ENCODE data around the gene HIPK4.
"Not testable (repeated sequence)": the region's sequence is repeated elsewhere in the genome, so short reads cannot be mapped to it uniquely, and the experiment has no call there.

DNA sequence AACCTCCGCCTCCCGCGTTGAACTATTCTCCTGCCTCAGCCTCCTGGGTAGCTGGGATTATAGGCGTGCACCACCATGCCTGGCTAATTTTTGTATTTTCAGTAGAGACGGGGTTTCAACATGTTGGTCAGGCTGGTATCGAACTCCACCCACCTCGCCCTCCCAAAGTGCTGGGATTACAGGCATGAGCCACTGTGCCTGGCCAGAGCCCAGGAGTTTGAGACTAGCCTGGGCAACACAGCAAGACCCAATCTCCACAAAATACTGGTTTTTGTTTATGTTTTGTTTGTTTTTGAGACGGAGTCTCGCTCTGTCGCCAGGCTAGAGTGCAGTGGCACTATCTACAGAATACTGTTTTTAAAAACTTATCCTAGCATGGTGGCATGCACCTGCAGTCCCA lies 40.3 kb upstream of the HIPK4 start:
- TF ChIP-seq, protein P1, sequence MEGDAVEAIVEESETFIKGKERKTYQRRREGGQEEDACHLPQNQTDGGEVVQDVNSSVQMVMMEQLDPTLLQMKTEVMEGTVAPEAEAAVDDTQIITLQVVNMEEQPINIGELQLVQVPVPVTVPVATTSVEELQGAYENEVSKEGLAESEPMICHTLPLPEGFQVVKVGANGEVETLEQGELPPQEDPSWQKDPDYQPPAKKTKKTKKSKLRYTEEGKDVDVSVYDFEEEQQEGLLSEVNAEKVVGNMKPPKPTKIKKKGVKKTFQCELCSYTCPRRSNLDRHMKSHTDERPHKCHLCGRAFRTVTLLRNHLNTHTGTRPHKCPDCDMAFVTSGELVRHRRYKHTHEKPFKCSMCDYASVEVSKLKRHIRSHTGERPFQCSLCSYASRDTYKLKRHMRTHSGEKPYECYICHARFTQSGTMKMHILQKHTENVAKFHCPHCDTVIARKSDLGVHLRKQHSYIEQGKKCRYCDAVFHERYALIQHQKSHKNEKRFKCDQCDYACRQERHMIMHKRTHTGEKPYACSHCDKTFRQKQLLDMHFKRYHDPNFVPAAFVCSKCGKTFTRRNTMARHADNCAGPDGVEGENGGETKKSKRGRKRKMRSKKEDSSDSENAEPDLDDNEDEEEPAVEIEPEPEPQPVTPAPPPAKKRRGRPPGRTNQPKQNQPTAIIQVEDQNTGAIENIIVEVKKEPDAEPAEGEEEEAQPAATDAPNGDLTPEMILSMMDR (conservative IDR thresholded peaks at IDR 0.05; ENCODE audit: low read depth in 2 of 2), result not testable (repeated sequence)
- TF ChIP-seq EZH2phosphoT487 (IDR thresholded peaks at IDR 0.05; ENCODE audit: unreplicated experiment); ZNF114 (CRISPR knock-in tag; IDR thresholded peaks at IDR 0.05); EZH2 (IDR thresholded peaks at IDR 0.05; ENCODE audit: low read depth, unreplicated experiment); POLR2AphosphoS5 (IDR thresholded peaks at IDR 0.05; ENCODE audit: low read depth); ZNF331 (CRISPR knock-in tag; IDR thresholded peaks at IDR 0.05; ENCODE audit: low read depth); STAT1 (IDR thresholded peaks at IDR 0.05; ENCODE audit: unreplicated experiment); JUNB (IDR thresholded peaks at IDR 0.05; ENCODE audit: unreplicated experiment); CREB1 (CRISPR knock-in tag; IDR thresholded peaks at IDR 0.05; ENCODE audit: low read depth); NANOG (IDR thresholded peaks at IDR 0.05; ENCODE audit: borderline replicate concordance): not testable (repeated sequence)
- TF ChIP-seq, protein P2, sequence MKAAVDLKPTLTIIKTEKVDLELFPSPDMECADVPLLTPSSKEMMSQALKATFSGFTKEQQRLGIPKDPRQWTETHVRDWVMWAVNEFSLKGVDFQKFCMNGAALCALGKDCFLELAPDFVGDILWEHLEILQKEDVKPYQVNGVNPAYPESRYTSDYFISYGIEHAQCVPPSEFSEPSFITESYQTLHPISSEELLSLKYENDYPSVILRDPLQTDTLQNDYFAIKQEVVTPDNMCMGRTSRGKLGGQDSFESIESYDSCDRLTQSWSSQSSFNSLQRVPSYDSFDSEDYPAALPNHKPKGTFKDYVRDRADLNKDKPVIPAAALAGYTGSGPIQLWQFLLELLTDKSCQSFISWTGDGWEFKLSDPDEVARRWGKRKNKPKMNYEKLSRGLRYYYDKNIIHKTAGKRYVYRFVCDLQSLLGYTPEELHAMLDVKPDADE (IDR thresholded peaks at IDR 0.05), result not testable (repeated sequence)
- TF ChIP-seq, protein P3, sequence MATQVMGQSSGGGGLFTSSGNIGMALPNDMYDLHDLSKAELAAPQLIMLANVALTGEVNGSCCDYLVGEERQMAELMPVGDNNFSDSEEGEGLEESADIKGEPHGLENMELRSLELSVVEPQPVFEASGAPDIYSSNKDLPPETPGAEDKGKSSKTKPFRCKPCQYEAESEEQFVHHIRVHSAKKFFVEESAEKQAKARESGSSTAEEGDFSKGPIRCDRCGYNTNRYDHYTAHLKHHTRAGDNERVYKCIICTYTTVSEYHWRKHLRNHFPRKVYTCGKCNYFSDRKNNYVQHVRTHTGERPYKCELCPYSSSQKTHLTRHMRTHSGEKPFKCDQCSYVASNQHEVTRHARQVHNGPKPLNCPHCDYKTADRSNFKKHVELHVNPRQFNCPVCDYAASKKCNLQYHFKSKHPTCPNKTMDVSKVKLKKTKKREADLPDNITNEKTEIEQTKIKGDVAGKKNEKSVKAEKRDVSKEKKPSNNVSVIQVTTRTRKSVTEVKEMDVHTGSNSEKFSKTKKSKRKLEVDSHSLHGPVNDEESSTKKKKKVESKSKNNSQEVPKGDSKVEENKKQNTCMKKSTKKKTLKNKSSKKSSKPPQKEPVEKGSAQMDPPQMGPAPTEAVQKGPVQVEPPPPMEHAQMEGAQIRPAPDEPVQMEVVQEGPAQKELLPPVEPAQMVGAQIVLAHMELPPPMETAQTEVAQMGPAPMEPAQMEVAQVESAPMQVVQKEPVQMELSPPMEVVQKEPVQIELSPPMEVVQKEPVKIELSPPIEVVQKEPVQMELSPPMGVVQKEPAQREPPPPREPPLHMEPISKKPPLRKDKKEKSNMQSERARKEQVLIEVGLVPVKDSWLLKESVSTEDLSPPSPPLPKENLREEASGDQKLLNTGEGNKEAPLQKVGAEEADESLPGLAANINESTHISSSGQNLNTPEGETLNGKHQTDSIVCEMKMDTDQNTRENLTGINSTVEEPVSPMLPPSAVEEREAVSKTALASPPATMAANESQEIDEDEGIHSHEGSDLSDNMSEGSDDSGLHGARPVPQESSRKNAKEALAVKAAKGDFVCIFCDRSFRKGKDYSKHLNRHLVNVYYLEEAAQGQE (IDR thresholded peaks at IDR 0.05; ENCODE audit: unreplicated experiment), result not testable (repeated sequence)
- TF ChIP-seq, protein P4, sequence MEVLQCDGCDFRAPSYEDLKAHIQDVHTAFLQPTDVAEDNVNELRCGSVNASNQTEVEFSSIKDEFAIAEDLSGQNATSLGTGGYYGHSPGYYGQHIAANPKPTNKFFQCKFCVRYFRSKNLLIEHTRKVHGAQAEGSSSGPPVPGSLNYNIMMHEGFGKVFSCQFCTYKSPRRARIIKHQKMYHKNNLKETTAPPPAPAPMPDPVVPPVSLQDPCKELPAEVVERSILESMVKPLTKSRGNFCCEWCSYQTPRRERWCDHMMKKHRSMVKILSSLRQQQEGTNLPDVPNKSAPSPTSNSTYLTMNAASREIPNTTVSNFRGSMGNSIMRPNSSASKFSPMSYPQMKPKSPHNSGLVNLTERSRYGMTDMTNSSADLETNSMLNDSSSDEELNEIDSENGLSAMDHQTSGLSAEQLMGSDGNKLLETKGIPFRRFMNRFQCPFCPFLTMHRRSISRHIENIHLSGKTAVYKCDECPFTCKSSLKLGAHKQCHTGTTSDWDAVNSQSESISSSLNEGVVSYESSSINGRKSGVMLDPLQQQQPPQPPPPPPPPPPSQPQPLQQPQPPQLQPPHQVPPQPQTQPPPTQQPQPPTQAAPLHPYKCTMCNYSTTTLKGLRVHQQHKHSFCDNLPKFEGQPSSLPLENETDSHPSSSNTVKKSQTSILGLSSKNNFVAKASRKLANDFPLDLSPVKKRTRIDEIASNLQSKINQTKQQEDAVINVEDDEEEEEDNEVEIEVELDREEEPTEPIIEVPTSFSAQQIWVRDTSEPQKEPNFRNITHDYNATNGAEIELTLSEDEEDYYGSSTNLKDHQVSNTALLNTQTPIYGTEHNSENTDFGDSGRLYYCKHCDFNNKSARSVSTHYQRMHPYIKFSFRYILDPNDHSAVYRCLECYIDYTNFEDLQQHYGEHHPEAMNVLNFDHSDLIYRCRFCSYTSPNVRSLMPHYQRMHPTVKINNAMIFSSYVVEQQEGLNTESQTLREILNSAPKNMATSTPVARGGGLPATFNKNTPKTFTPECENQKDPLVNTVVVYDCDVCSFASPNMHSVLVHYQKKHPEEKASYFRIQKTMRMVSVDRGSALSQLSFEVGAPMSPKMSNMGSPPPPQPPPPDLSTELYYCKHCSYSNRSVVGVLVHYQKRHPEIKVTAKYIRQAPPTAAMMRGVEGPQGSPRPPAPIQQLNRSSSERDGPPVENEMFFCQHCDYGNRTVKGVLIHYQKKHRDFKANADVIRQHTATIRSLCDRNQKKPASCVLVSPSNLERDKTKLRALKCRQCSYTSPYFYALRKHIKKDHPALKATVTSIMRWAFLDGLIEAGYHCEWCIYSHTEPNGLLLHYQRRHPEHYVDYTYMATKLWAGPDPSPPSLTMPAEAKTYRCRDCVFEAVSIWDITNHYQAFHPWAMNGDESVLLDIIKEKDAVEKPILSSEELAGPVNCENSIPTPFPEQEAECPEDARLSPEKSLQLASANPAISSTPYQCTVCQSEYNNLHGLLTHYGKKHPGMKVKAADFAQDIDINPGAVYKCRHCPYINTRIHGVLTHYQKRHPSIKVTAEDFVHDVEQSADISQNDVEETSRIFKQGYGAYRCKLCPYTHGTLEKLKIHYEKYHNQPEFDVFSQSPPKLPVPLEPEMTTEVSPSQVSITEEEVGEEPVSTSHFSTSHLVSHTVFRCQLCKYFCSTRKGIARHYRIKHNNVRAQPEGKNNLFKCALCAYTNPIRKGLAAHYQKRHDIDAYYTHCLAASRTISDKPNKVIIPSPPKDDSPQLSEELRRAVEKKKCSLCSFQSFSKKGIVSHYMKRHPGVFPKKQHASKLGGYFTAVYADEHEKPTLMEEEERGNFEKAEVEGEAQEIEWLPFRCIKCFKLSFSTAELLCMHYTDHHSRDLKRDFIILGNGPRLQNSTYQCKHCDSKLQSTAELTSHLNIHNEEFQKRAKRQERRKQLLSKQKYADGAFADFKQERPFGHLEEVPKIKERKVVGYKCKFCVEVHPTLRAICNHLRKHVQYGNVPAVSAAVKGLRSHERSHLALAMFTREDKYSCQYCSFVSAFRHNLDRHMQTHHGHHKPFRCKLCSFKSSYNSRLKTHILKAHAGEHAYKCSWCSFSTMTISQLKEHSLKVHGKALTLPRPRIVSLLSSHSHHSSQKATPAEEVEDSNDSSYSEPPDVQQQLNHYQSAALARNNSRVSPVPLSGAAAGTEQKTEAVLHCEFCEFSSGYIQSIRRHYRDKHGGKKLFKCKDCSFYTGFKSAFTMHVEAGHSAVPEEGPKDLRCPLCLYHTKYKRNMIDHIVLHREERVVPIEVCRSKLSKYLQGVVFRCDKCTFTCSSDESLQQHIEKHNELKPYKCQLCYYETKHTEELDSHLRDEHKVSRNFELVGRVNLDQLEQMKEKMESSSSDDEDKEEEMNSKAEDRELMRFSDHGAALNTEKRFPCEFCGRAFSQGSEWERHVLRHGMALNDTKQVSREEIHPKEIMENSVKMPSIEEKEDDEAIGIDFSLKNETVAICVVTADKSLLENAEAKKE (CRISPR knock-in tag; IDR thresholded peaks at IDR 0.05), result not testable (repeated sequence)
